ENCODE measurements around the gene SLAMF7. TPM values are rescaled to one million over a fixed set of nuclear protein-coding genes. Genes with fewer than 3 reads are reported as not detected.

SLAMF7 gene
- total and polyA plus RNA-seq, 2 donors (not counting 3 experiments of a cell fraction or from before 2014, with no cell fraction given), result not detected

DNA sequence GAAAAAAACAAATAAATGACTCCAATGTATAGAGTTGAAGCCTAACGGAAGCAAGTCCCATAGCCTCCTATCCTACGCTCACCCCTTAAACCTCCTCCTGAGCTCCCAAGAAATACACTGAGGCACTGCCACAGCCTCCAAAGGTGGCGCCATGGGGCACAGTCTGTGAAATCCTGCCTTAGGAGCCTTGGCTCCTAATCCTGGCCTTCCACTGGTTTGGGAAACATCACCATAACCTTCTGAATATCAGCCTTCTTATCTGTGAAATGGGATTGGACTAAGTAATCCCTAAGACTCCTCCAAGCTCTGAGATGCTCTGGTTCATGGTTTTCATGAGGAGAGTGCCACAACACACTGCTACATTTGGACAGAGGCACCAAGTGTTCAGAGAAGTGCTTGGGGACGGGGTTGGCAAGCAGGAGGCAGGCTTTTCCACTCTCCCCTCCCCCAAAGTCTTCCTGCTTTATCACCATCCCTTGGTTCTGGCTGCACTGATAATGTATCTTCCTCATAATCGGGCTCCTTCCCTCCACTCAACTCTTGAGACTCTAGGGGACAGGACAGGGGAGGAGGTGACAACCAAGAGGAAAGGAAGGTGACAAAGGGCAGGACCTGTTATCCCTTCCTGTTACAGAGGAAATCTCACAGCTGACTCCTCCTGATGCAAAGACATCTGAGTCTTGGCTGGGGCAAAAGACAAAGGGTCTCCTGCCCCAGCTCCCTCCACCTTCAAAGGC is 2.7 kb downstream of the SLAMF7 start:
- Histone ChIP-seq H3K9ac (replicated peaks; ENCODE audit: extremely low read depth, insufficient read depth, low read length) (no peak overlapping the region), H3K9me3 (replicated peaks; ENCODE audit: control insufficient read depth, insufficient read depth, low read length) (no peaks in the 10 kb centered on the region), H3K27me3 (ENCODE audit: control insufficient read depth in 2 of 2, insufficient read depth in 2 of 2, low read length in 2 of 2) (peaks cover 0 to 2% of the 10 kb centered on the region in 2 experiments), H3K27ac (ENCODE audit: insufficient read depth, low read depth, low read length) (no peak overlapping the region), H4K20me1 (replicated peaks; ENCODE audit: control insufficient read depth, extremely low read depth, insufficient read depth, low read length) (no peaks in the 10 kb centered on the region), H3K4me2 (ENCODE audit: insufficient read depth, low read length) (no peak overlapping the region), H2AFZ (ENCODE audit: low read depth, low read length) (no peak overlapping the region), H3K4me3 (replicated peaks in 1 of 3; ENCODE audit: insufficient read depth in 1 of 3, low read depth in 1 of 3, low read length in 3 of 3) (no peak overlapping the region), H3K4me1 (ENCODE audit: control insufficient read depth, extremely low read depth, insufficient read depth, low read length) (no peaks in the 10 kb centered on the region), H3K79me2 (ENCODE audit: control insufficient read depth, insufficient read depth, low read length) (no peaks in the 10 kb centered on the region), H3K9me1 (replicated peaks; ENCODE audit: control insufficient read depth, extremely low read depth, insufficient read depth, low read length) (no peaks in the 10 kb centered on the region), H3K36me3 (ENCODE audit: control insufficient read depth in 2 of 2, extremely low read depth in 1 of 2, insufficient read depth in 2 of 2, low read length in 2 of 2) (no peaks in the 10 kb centered on the region)
- dilution Hi-C loops (cut with MboI; ENCODE audit: extremely low pct_ligation_motif_present, low sequenced_read_pairs), result no loop called here
- BruUV-seq (replicated peaks), result no TSS peak
- TF ChIP-seq MYC (IDR thresholded peaks at IDR 0.05; ENCODE audit: low read depth, low read length) (no peak), FOS (IDR thresholded peaks at IDR 0.05; ENCODE audit: borderline replicate concordance, insufficient read depth, low read length) (no peak)
- TF ChIP-seq, protein P1, sequence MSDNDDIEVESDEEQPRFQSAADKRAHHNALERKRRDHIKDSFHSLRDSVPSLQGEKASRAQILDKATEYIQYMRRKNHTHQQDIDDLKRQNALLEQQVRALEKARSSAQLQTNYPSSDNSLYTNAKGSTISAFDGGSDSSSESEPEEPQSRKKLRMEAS (IDR thresholded peaks at IDR 0.05; ENCODE audit: insufficient read depth, insufficient read length), result no peak
- intact Hi-C loops (cut with micrococcal nuclease), result no loop called here
- FAIRE-seq (no peak), DNase-seq (ENCODE audit: low read depth, low spot score) (no peak)
- CTCF ChIA-PET, result no interaction called here
- POLR2A ChIA-PET, result no interaction called here

DNA sequence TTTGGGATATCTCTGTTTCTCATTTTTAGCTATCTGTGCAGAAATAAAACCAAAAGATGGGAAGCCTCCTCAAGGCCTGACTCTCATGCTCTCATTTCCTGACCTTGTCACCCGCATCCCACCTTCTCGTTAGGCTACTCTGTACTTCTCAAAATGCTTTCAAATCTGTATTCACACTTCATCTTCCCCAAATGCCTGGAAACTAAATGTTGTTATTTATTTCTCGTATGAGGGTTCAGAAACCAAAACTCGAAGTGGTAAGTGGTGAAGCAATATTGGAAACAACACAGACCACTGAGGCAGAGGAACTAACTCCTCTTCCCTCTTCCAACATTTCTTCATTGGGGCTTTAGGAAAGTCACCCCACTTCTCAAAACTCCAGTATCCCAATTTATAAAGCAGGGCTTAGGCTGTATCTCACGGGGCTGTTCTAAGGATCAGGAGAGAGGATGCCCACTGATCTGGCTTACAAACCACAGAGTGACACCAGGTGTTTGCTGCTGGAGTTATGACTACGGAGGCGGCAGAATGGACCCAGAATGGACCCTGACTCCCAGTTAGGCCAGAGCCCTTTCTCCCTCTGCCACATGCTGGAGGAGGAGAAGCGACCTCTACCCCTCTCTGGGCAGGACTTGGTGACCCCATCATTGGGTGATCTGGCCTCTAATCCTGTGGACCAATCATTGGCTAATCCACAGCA is 3.5 kb downstream of the SLAMF7 start:
- ChIA-PET CTCF (no interaction called here), POLR2A (no interaction called here)
- no peak for DNase-seq (ENCODE audit: low read depth, low spot score)
- dilution Hi-C loops (cut with MboI; ENCODE audit: extremely low pct_ligation_motif_present, low sequenced_read_pairs), result no loop called here
- no peak for TF ChIP-seq EZH2 (IDR thresholded peaks at IDR 0.05; ENCODE audit: borderline replicate concordance, low read depth, low read length, severe bottlenecking)
- TF ChIP-seq, protein P2, sequence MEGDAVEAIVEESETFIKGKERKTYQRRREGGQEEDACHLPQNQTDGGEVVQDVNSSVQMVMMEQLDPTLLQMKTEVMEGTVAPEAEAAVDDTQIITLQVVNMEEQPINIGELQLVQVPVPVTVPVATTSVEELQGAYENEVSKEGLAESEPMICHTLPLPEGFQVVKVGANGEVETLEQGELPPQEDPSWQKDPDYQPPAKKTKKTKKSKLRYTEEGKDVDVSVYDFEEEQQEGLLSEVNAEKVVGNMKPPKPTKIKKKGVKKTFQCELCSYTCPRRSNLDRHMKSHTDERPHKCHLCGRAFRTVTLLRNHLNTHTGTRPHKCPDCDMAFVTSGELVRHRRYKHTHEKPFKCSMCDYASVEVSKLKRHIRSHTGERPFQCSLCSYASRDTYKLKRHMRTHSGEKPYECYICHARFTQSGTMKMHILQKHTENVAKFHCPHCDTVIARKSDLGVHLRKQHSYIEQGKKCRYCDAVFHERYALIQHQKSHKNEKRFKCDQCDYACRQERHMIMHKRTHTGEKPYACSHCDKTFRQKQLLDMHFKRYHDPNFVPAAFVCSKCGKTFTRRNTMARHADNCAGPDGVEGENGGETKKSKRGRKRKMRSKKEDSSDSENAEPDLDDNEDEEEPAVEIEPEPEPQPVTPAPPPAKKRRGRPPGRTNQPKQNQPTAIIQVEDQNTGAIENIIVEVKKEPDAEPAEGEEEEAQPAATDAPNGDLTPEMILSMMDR (IDR thresholded peaks at IDR 0.05; ENCODE audit: extremely low read depth in 1 of 2, insufficient read depth in 1 of 2, low read depth in 1 of 2, low read length in 2 of 2), result no peak
- H3K27me3 ChIP-seq (ENCODE audit: control insufficient read depth in 2 of 2, insufficient read depth in 2 of 2, low read length in 2 of 2), result peaks cover 0 to 2% of the 10 kb centered on the region in 2 experiments
- no peaks in the 10 kb centered on the region for H3K4me1 ChIP-seq (ENCODE audit: control insufficient read depth, extremely low read depth, insufficient read depth, low read length)
- no peaks in the 10 kb centered on the region for H3K36me3 ChIP-seq (ENCODE audit: control insufficient read depth in 2 of 2, extremely low read depth in 1 of 2, insufficient read depth in 2 of 2, low read length in 2 of 2)
- no peaks in the 10 kb centered on the region for H3K9me1 ChIP-seq (replicated peaks; ENCODE audit: control insufficient read depth, extremely low read depth, insufficient read depth, low read length)
- H3K79me2 ChIP-seq (ENCODE audit: control insufficient read depth, insufficient read depth, low read length), result no peaks in the 10 kb centered on the region
- H3K9ac ChIP-seq (replicated peaks; ENCODE audit: extremely low read depth, insufficient read depth, low read length), result no peak overlapping the region
- intact Hi-C loops (cut with micrococcal nuclease), result no loop called here
- H4K20me1 ChIP-seq (replicated peaks; ENCODE audit: control insufficient read depth, extremely low read depth, insufficient read depth, low read length), result no peaks in the 10 kb centered on the region
- no peaks in the 10 kb centered on the region for H3K9me3 ChIP-seq (replicated peaks; ENCODE audit: control insufficient read depth, insufficient read depth, low read length)
- no peak overlapping the region for H3K4me2 ChIP-seq (ENCODE audit: insufficient read depth, low read length)
- FAIRE-seq, result no peak
- no TSS peak for BruUV-seq (replicated peaks)
- no peak overlapping the region for H3K4me3 ChIP-seq (replicated peaks in 1 of 3; ENCODE audit: insufficient read depth in 1 of 3, low read depth in 1 of 3, low read length in 3 of 3)
- no peak overlapping the region for H2AFZ ChIP-seq (ENCODE audit: low read depth, low read length)
- H3K27ac ChIP-seq (ENCODE audit: insufficient read depth, low read depth, low read length), result no peak overlapping the region

Data from endothelial cell of umbilical vein (primary cell).